Right lung (tissue), 5 donors: ENCODE data around the gene ASH1L. TPM values are rescaled to one million over a fixed set of nuclear protein-coding genes. Genes with fewer than 3 reads are reported as not detected.
"Not testable (repeated sequence)": the region's sequence is repeated elsewhere in the genome, so short reads cannot be mapped to it uniquely, and the experiment has no call there.

ENCODE experiments used
- DNase-seq, 2 donors: peaks; one replicate each; pipeline ENCODE4 v3.0.0-alpha.2; 2013
- polyA plus RNA-seq, 5 donors: library from polyadenylated mRNA; unstranded; fragments of 120-200 nt; gene quantifications; one replicate each; pipeline versions ENCODE4 v1.2.1 to v1.2.3, GENCODE V29; 2013; ENCODE audit warnings: inconsistent platforms in 1 of 5, low replicate concordance in 1 of 5; ENCODE audit not compliant: insufficient read length in 5 of 5, insufficient read depth in 1 of 5

Gene ASH1L
- polyA plus RNA-seq, 5 donors: 31.9 to 52.2 (median 48.3) TPM

GRCh38 chr1:155313261-155313660, 249.3 kb downstream of the ASH1L start:
- DNase-seq: no peak

- peak; percentile 15 to 26 for DNase-seq
Observed at GRCh38 chr1:155309423-155310021, 253.1 kb downstream of the ASH1L start.

GRCh38 chr1:155308493-155309422, 253.8 kb downstream of the ASH1L start, which contains the start of gene FDPS:
TSS of gene FDPS (plus strand) at chr1:155308866. CDS start at chr1:155309790, 924 bp downstream.
- DNase-seq: peak; percentile 98 to 99

GRCh38 chr1:155307247-155307740, 255.3 kb downstream of the ASH1L start:
- peak in 1 of 2 donors; percentile 36 for DNase-seq

- DNase-seq: no peak
Observed at GRCh38 chr1:155305881-155306391, 256.7 kb downstream of the ASH1L start.

GRCh38 chr1:155304558-155305063, 258.0 kb downstream of the ASH1L start:
- no peak for DNase-seq

- no peak for DNase-seq
Observed at GRCh38 chr1:155301342-155301841, 261.2 kb downstream of the ASH1L start, which contains the start of gene PKLR. TSS of gene PKLR (minus strand) at chr1:155301438. CDS start at chr1:155301395, 43 bp downstream.

- DNase-seq: no peak
Observed at GRCh38 chr1:155300553-155301329, 261.9 kb downstream of the ASH1L start.

GRCh38 chr1:155300024-155300423, 262.6 kb downstream of the ASH1L start:
- no peak for DNase-seq

DNA sequence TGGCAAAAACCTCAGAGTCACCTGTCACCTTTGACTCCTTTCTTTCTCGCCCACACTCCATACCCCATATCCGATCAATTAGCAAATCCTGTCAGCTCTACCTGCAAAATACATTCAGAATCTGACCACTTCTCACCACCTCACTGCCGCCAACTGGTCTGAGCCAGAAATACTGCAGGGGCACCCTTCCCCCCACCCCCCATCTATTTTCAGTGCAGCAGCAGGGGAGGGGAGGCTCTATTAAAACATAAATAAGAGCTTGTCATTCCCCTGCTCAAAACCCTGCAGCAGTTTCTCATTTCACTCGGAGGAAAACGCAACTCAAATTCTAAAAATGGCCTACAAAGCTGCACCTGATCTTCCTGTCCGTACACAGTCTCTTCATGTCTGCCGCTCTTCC, 265.2 kb downstream of the ASH1L start:
- no peak for DNase-seq

GRCh38 chr1:155296661-155297060, 265.9 kb downstream of the ASH1L start:
- no peak for DNase-seq

- no peak for DNase-seq
Observed at GRCh38 chr1:155295942-155296267, 266.7 kb downstream of the ASH1L start.

GRCh38 chr1:155295183-155295941, 267.2 kb downstream of the ASH1L start:
- DNase-seq: no peak

GRCh38 chr1:155294520-155295182, 268.0 kb downstream of the ASH1L start:
- DNase-seq: no peak

DNA sequence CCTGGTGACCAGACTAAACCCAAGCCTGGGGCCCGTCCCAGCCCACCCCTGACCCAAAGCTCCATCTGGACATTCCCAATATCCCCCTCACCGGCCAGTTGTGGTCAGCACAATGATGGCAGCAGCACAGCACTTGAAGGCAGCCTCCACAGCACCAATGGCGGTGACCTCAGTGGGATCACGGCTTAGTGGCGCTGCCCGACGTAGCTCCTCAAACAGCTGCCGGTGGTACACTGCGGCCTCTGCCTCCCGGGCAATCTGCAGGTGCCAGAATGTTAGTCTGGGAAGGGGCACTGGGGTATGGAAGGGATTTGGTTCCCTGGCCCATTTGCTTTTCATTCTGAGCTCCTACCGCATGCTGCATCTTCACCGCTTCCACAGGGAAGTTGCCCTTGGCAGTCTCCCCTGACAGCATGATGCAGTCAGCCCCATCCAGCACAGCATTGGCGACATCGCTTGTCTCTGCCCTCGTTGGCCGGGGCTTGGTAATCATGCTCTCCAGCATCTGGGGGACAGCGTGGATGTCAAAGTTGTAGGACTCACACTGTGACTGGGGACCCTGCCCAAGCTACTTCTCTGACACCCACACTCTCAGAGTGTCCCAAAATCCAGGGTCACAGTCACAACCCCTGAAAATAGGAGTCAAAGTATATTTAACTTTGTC, 269.4 kb downstream of the ASH1L start:
- DNase-seq: no peak

DNA sequence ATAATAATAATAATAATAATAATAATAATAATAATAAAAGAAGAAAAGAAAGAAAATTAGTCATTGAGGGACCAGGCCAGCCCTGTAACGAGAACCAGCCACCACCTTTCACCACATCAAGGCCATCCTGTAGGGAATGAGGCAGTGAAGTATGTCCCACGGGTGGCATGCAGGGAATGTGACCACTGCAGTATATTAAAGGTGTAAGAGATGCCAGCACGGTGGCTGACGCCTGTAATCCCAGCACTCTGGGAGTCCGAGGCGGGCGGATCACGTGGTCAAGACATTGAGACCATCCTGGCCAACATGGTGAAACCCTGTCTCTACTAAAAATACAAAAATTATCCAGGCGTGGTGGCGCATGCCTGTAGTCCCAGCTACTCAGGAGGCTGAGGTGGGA, 271.6 kb downstream of the ASH1L start:
- DNase-seq: not testable (repeated sequence)

- DNase-seq: no peak
Observed at GRCh38 chr1:155287987-155288543, 274.5 kb downstream of the ASH1L start.

GRCh38 chr1:155286544-155286943, 276.1 kb downstream of the ASH1L start:
- DNase-seq: no peak

DNA sequence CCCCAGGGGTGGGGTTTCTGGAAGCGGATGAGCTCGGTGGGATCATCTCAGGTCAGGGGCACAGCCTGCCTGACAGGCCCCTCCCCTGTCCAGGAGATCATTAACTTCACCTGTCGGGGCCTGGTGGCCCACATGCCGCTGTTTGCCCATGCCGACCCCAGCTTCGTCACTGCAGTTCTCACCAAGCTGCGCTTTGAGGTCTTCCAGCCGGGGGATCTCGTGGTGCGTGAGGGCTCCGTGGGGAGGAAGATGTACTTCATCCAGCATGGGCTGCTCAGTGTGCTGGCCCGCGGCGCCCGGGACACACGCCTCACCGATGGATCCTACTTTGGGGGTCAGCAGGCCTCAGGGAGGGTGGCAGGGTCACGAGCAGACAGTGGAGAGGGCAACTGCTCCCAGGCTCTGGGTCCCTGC, 277.0 kb downstream of the ASH1L start:
- DNase-seq: no peak
